A673 (cell line): ENCODE data around the gene LYPD8. TPM values are rescaled to one million over a fixed set of nuclear protein-coding genes. Genes with fewer than 3 reads are reported as not detected.

Source experiments
- BruUV-seq: library from RNA; stranded (reverse); fragments of 400-500 nt; replicated peaks from 2 replicates; lab custom pipeline; 2021; lab: Mats Ljungman, UMichigan
- CTCF ChIA-PET: fragments of 300-600 bp; sonication (Branson Sonifier 250); formaldehyde crosslinking; loops from one replicate; lab custom pipeline; 2022; ENCODE audit warnings: antibody characterized with exemption; lab: Charles Lee
- POLR2A ChIA-PET: fragments of 300-600 bp; sonication (Branson Sonifier 250); formaldehyde crosslinking; loops from one replicate; lab custom pipeline; 2022; ENCODE audit warnings: antibody characterized with exemption; ENCODE audit not compliant: low non-redundant PET; lab: Charles Lee
- DNase-seq: peaks from one replicate; pipeline ENCODE4 v3.0.0-alpha.2; 2015; ENCODE audit warnings: low spot score
- H3K27ac ChIP-seq: fragments of 200-600 bp; sonication (generic); 2 replicates; pipeline ENCODE4 v1.5.1; 2016; ENCODE audit warnings: mixed run types, low read depth, mild to moderate bottlenecking, mixed read lengths, antibody characterized with exemption, low read length; ENCODE audit not compliant: poor library complexity, severe bottlenecking
- H3K27me3 ChIP-seq: fragments of 200-600 bp; sonication (generic); replicated peaks from 2 replicates; pipeline ENCODE4 v1.6.1; 2017; ENCODE audit warnings: mixed run types, low read depth, mild to moderate bottlenecking, mixed read lengths, antibody characterized with exemption, low read length; ENCODE audit not compliant: insufficient read depth, poor library complexity
- H3K36me3 ChIP-seq: fragments of 200-600 bp; sonication (generic); 2 replicates; pipeline ENCODE4 v1.6.1; 2016; ENCODE audit warnings: mixed run types, mild to moderate bottlenecking, mixed read lengths, antibody characterized with exemption, low read length; ENCODE audit not compliant: insufficient read depth, poor library complexity, severe bottlenecking
- H3K4me1 ChIP-seq: fragments of 200-600 bp; sonication (generic); 2 replicates; pipeline ENCODE4 v1.6.1; 2017; ENCODE audit warnings: mixed run types, mild to moderate bottlenecking, mixed read lengths, antibody characterized with exemption, low read length; ENCODE audit not compliant: insufficient read depth, poor library complexity, severe bottlenecking
- H3K4me3 ChIP-seq: fragments of 200-600 bp; sonication (generic); 2 replicates; pipeline ENCODE4 v1.5.1; 2016; ENCODE audit warnings: low read depth, mixed run types, mild to moderate bottlenecking, mixed read lengths, low read length; ENCODE audit not compliant: poor library complexity, severe bottlenecking
- H3K9me3 ChIP-seq: fragments of 200-600 bp; sonication (generic); 2 replicates; pipeline ENCODE4 v1.6.1; 2016; ENCODE audit warnings: mixed run types, low read depth, mild to moderate bottlenecking, mixed read lengths, antibody characterized with exemption, low read length; ENCODE audit not compliant: poor library complexity, severe bottlenecking
- EZH2 ChIP-seq: fragments of 200-600 bp; sonication (generic); IDR thresholded peaks from 2 replicates; pipeline ENCODE4 v1.6.1; 2017; ENCODE audit warnings: borderline replicate concordance, low read depth, mild to moderate bottlenecking, mixed read lengths, antibody characterized with exemption, low read length; ENCODE audit not compliant: poor library complexity, severe bottlenecking
- intact Hi-C: fragments of 100-400 bp; cut with micrococcal nuclease; formaldehyde crosslinking; loops from one replicate; pipeline ENCODE4 v1.10.0; 2022; ENCODE audit not compliant: unreplicated experiment
- total RNA-seq: library from RNA; stranded (reverse); gene quantifications from 2 replicates; pipeline ENCODE4 v1.2.3, GENCODE V29; 2021
- TF ChIP-seq, protein P1 (sequence below): fragments of 300-800, 200-600 bp; sonication (generic); conservative IDR thresholded peaks from 2 replicates; pipeline ENCODE4 v1.5.1; 2017; ENCODE audit warnings: low read depth, mild to moderate bottlenecking, antibody characterized with exemption, low read length, moderate library complexity, mixed read lengths

The LYPD8 gene
- total RNA-seq, 1 experiment from 2014 or later = not detected

DNA sequence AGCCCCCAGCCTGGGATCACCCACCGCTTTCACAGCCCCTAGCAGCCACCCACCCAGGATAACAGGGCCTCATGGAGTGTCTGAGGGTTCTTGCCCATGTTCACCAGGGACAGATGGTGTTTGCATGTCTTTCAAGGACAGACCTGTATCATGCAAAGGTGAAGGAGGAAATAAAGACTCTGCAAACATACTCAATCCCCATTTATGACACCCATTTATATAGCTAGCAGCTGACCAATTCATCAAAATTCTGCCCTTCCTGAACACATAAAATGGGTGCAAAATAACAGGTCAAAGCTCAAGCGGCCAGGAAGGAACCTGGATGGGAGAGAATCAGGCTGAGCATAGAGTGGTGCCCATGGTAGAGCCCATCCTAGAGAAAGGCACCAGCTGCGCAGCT is 32.8 kb upstream of the LYPD8 start:
- BruUV-seq = no TSS peak
- ChIA-PET CTCF (no interaction called here), POLR2A (no interaction called here)
- TF ChIP-seq, protein P1, sequence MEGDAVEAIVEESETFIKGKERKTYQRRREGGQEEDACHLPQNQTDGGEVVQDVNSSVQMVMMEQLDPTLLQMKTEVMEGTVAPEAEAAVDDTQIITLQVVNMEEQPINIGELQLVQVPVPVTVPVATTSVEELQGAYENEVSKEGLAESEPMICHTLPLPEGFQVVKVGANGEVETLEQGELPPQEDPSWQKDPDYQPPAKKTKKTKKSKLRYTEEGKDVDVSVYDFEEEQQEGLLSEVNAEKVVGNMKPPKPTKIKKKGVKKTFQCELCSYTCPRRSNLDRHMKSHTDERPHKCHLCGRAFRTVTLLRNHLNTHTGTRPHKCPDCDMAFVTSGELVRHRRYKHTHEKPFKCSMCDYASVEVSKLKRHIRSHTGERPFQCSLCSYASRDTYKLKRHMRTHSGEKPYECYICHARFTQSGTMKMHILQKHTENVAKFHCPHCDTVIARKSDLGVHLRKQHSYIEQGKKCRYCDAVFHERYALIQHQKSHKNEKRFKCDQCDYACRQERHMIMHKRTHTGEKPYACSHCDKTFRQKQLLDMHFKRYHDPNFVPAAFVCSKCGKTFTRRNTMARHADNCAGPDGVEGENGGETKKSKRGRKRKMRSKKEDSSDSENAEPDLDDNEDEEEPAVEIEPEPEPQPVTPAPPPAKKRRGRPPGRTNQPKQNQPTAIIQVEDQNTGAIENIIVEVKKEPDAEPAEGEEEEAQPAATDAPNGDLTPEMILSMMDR = no peak
- TF ChIP-seq EZH2 = no peak
- H3K27me3 ChIP-seq = no peaks in the 10 kb centered on the region
- no peaks in the 10 kb centered on the region for H3K36me3 ChIP-seq
- intact Hi-C loops = loop anchor here (5.0 kb wide), 1 partner anchor 156 kb away; no protein-coding TSS in a partner anchor
- H3K4me3 ChIP-seq = no peak overlapping the region
- H3K4me1 ChIP-seq = no peaks in the 10 kb centered on the region
- H3K9me3 ChIP-seq = no peaks in the 10 kb centered on the region
- DNase-seq = no peak
- no peak overlapping the region for H3K27ac ChIP-seq

- Histone ChIP-seq H3K27ac (no peak overlapping the region), H3K27me3 (no peaks in the 10 kb centered on the region), H3K4me1 (no peaks in the 10 kb centered on the region), H3K4me3 (no peak overlapping the region), H3K9me3 (no peaks in the 10 kb centered on the region), H3K36me3 (no peaks in the 10 kb centered on the region)
- no TSS peak for BruUV-seq
- ChIA-PET POLR2A (no interaction called here), CTCF (no interaction called here)
- intact Hi-C loops = loop anchor here (5.0 kb wide), 1 partner anchor 155 kb away; no protein-coding TSS in a partner anchor
- no peak for DNase-seq
- no peak for TF ChIP-seq EZH2
- TF ChIP-seq, protein P1 = no peak
These were observed 31.9 kb upstream of the LYPD8 start for GRCh38 chr1:248787430-248787829.

DNA sequence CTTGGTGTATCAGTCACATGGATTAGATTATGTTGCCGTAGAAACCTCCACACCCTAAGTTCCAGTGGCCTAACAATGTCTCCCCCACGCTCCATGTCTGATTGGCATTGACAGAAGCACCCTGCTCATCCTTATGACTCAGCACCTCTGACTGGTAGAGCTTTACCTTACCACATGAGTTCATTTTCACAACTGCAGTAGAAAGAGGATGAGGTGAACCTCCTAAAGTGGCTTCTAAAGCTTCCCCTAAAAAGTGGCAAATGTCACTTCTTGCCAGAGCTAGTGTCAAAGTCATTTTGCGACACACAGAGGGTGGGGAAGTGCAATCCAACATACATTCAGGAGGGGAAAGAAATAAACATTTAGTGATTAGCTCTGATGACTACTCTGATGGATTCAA is 30.6 kb upstream of the LYPD8 start:
- Histone ChIP-seq H3K4me1 (no peaks in the 10 kb centered on the region), H3K9me3 (no peaks in the 10 kb centered on the region), H3K27me3 (no peaks in the 10 kb centered on the region), H3K36me3 (no peaks in the 10 kb centered on the region), H3K4me3 (no peak overlapping the region), H3K27ac (no peak overlapping the region)
- POLR2A ChIA-PET = no interaction called here
- no peak for DNase-seq
- intact Hi-C loops = loop anchor here (5.0 kb wide), 1 partner anchor 154 kb away; no protein-coding TSS in a partner anchor
- CTCF ChIA-PET = no interaction called here
- BruUV-seq = no TSS peak
- TF ChIP-seq, protein P1 = no peak
- TF ChIP-seq EZH2 = no peak
